BE2C (cell line): Measurements from ENCODE around the gene NXF2. TPM values are rescaled to one million over a fixed set of nuclear protein-coding genes. Genes with fewer than 3 reads are reported as not detected.
"Not testable (repeated sequence)": the region's sequence is repeated elsewhere in the genome, so short reads cannot be mapped to it uniquely, and the experiment has no call there.

ENCODE experiments used
- DNase-seq: peaks from one replicate; pipeline ENCODE4 v3.0.0-alpha.2; 2020
- H3K27me3 ChIP-seq: fragments of 250-450 bp; sonication (Bioruptor Pico); 2 replicates; pipeline ENCODE4 v1.5.1; 2020; ENCODE audit warnings: mild to moderate bottlenecking
- H3K36me3 ChIP-seq: fragments of 250-450 bp; sonication (Bioruptor Pico); 2 replicates; pipeline ENCODE4 v1.5.1; 2020; ENCODE audit warnings: mild to moderate bottlenecking
- H3K4me1 ChIP-seq: fragments of 250-450 bp; sonication (Bioruptor Pico); 2 replicates; pipeline ENCODE4 v1.5.1; 2020
- H3K4me3 ChIP-seq: 2 replicates; pipeline ENCODE4 v1.5.1; 2011; ENCODE audit warnings: low read depth, low read length
- H3K9me3 ChIP-seq: fragments of 250-450 bp; sonication (Bioruptor Pico); 2 replicates; pipeline ENCODE4 v1.5.1; 2020
- CTCF ChIP-seq: IDR thresholded peaks from 2 replicates; pipeline ENCODE4 v1.5.1; 2012; ENCODE audit warnings: mild to moderate bottlenecking, low read depth, low read length
- polyA plus RNA-seq: library from polyadenylated mRNA; unstranded; fragments of >200 nt; gene quantifications from one replicate; pipeline ENCODE4 v1.2.1, GENCODE V29; 2012; ENCODE audit warnings: low read depth, missing spikeins; ENCODE audit not compliant: insufficient read length, insufficient read depth

NXF2 gene
- not detected for polyA plus RNA-seq

- H3K9me3 ChIP-seq, H3K4me1 ChIP-seq, H3K36me3 ChIP-seq, H3K4me3 ChIP-seq, H3K27me3 ChIP-seq, DNase-seq: not testable (repeated sequence)
These were observed at the start of gene NXF2 for GRCh38 chrX:102246893-102247292. TSS of gene NXF2 (plus strand) at chrX:102247167. CDS start at chrX:102307079, 59,912 bp downstream.

GRCh38 chrX:102207940-102208339, 39.0 kb upstream of the NXF2 start:
- not testable (repeated sequence) for H3K9me3 ChIP-seq, H3K4me1 ChIP-seq, H3K36me3 ChIP-seq, H3K27me3 ChIP-seq, DNase-seq, H3K4me3 ChIP-seq

DNA sequence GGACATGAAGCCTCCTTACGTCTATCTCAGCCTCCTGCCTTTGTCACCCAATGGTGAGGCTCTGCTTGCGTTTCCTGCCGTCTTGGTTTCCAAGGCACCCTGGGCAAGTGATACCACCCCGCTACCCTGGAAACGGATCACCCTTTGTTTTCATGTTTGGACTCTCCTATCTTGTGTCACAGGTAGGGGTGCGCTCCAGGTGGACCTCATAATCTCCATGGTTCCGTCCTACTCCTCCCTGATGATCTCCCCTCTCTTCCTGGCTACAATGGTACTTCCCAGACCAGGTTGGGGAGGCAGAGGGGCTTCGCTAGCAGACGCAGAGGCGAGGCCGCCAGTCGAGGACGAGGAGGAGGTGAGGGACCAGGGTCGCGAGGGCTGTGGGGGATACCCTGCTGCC, 32.0 kb upstream of the NXF2 start, which contains the start of gene TCP11X1:
Gene TCP11X1 (plus strand): TSS at position 316 of the 400 bp plus-strand sequence.
- H3K9me3 ChIP-seq, H3K4me1 ChIP-seq, H3K4me3 ChIP-seq, H3K36me3 ChIP-seq, DNase-seq, H3K27me3 ChIP-seq: not testable (repeated sequence)

DNA sequence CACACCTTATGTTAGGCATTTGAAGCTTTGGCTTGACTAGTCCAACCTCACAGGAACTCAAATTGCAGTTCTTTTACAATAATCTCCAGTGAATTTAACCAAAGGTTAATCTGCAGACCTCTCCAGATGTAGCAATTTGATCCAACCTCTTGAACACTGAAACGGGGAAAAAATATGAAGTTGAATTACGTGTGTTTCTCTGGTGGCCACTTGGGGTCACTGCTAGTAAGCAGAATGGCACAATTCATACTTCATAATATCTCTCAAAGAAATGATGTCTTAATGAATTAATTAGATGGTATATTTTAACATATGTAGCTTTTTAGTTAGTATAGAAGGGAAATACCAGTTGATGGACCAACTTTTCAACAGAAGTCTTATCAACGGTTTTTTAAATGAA, 30.5 kb upstream of the NXF2 start:
- H3K27me3 ChIP-seq, result not testable (repeated sequence)

DNA sequence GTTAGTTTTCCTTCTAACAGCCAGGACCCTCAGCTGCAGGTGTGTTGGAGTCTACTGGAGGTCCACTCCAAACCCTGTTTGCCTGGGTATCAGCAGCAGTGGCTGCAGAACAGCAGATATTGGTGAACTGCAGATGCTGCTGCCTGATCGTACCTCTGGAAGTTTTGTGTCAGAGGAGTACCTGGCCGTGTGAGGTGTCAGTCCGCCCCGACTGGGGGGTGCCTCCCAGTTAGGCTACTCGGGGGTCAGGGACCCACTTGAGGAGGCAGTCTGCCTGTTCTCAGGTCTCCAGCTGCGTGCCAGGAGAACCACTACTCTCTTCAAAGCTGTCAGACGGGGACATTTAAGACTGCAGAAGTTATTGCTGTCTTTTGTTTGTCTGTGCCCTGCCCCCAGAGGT, 11.3 kb upstream of the NXF2 start:
- not testable (repeated sequence) for DNase-seq, H3K27me3 ChIP-seq, H3K4me1 ChIP-seq, H3K36me3 ChIP-seq, H3K9me3 ChIP-seq, H3K4me3 ChIP-seq

More for the DNA sequence above, 30.5 kb upstream of the NXF2 start:
- not testable (repeated sequence) for H3K36me3 ChIP-seq, DNase-seq, H3K4me3 ChIP-seq, H3K4me1 ChIP-seq, H3K9me3 ChIP-seq

- DNase-seq, H3K4me3 ChIP-seq, H3K27me3 ChIP-seq, H3K36me3 ChIP-seq, H3K9me3 ChIP-seq, H3K4me1 ChIP-seq: not testable (repeated sequence)
These were observed 6.7 kb upstream of the NXF2 start for GRCh38 chrX:102240265-102240664.

DNA sequence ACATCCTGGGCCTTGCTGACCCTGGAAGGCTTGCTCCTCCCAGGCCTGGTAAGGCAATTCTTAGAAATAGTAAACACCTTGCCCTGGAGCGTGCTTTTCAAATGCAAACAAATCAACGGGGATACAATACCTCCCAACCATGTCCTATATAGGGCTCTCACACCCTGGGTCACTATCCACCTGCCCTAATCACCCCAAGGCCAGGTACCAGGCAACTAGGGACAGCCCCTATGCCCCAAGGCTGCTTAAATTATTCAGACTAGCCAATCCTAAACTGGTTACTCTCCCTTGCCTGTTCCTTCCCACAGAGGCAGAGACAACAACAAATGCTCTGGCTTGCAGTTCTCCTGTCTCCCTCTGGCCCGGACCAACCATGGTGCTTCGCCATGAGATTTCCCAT, 25.3 kb downstream of the NXF2 start:
- not testable (repeated sequence) for H3K9me3 ChIP-seq, H3K36me3 ChIP-seq, H3K4me3 ChIP-seq, H3K27me3 ChIP-seq, DNase-seq, H3K4me1 ChIP-seq

DNA sequence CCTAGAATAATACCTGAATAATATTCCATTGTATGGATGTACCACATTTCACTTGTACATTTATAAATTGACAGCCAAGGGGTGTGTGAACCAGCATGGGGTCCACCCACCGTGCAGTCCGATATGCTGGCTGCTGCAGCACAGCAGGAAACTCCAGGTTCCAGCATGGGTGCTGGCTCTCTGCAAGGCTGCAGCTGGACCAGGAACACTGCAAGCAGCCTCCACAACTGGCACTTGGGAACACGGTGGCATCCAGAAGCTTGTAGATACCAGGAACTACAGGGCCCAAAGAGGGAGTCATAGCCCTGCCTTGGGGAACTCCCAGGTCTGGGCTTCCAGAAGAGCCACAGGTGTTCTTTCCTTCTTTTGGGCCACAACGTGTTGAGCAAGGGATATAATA, 91.2 kb downstream of the NXF2 start:
- no peaks in the 10 kb centered on the region for H3K36me3 ChIP-seq
- H3K4me1 ChIP-seq, result no peaks in the 10 kb centered on the region
- H3K9me3 ChIP-seq, result no peaks in the 10 kb centered on the region
- no peak overlapping the region for H3K4me3 ChIP-seq
- DNase-seq, result no peak
- H3K27me3 ChIP-seq, result no peaks in the 10 kb centered on the region
- no peak for TF ChIP-seq CTCF

DNA sequence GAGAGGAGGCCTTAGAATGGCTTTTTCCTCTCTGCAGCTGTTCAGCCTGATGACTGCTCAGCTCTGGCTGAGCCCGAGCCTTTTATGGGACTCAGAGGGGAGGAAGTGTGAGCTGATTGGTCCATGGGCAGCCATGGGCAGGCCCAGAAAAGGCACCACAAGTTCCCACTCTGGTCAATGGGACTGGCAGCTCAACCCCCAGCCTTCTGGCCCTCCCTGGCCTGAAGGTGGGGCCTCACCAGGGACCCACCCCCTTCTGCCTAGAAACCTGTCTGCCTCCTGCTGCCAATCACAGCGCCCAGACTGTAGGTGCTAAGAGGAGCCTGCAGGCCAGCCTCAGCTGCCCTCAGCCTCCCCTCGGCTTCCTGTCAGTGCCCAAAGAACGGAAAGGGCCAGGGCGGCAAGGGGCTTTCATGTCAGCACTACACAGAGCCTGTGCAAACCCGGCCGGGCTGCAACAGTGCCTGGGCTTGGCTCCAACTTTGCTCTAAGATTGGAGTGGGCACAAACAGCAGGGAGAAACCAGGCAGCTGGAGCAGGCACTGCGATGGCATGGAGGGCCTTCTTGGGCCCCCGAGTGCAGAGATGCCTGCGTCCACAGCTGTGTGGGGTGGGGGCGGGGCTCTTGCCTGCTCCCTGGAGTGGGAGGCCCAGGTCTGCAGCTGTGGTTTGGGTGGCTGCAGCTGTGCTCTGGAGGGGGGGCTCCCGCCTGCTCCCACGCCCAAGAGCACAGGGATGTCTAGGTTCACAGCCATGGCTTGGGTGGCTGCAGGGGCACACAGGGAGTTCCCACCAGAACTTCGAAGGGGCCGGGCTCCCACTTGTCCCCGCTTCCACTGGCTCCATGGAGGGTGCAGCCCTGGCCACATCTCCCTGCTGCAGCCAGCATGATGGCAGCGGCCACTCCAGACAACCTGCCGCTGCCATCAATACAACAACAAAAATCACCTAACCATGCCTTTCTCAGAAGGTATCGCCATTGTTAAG, 92.6 kb downstream of the NXF2 start:
- H3K36me3 ChIP-seq, result no peaks in the 10 kb centered on the region
- H3K4me3 ChIP-seq, result no peak overlapping the region
- H3K4me1 ChIP-seq, result no peaks in the 10 kb centered on the region
- H3K9me3 ChIP-seq, result no peaks in the 10 kb centered on the region
- TF ChIP-seq CTCF, result no peak
- peak; percentile 40 for DNase-seq
- no peaks in the 10 kb centered on the region for H3K27me3 ChIP-seq

- Histone ChIP-seq H3K4me1 (no peaks in the 10 kb centered on the region), H3K36me3 (no peaks in the 10 kb centered on the region), H3K4me3 (no peak overlapping the region), H3K9me3 (no peaks in the 10 kb centered on the region), H3K27me3 (no peaks in the 10 kb centered on the region)
- TF ChIP-seq CTCF, result peak; percentile 29
- DNase-seq, result no peak
These were observed 94.9 kb downstream of the NXF2 start for GRCh38 chrX:102341867-102342266.
